GM12878 (cell line): ENCODE measurements around the gene SPATA32. TPM values are rescaled to one million over a fixed set of nuclear protein-coding genes. Genes with fewer than 3 reads are reported as not detected.

Source experiments
- ATAC-seq: fragments of 200-7000 bp; cut with Tn5 transposase; 3 replicates; pipeline ENCODE4 v1.9.1; 2020; ENCODE audit warnings: mild to moderate bottlenecking, moderate library complexity
- BruUV-seq: library from RNA; stranded (reverse); fragments of 400-500 nt; replicated peaks from 2 replicates; lab custom pipeline; 2021; lab: Mats Ljungman, UMichigan
- CTCF ChIA-PET: fragments of 300-600 bp; sonication (Branson Sonifier 250); formaldehyde crosslinking; extraction: SDS; loops from one replicate; lab custom pipeline; 2021; ENCODE audit warnings: inconsistent platforms; lab: Yijun Ruan, JAX
- POLR2A ChIA-PET: fragments of 350-600 bp; formaldehyde crosslinking; extraction: SDS; loops from one replicate; lab custom pipeline; 2021; ENCODE audit warnings: inconsistent platforms; lab: Charles Lee
- RAD21 ChIA-PET: fragments of 300-600 bp; sonication (Branson Sonifier 250); formaldehyde crosslinking; loops from one replicate; lab custom pipeline; 2023; ENCODE audit warnings: antibody characterized with exemption; ENCODE audit not compliant: unreplicated experiment; lab: Charles Lee
- SMC1A ChIA-PET: fragments of 300-600 bp; sonication (Branson Sonifier 250); formaldehyde crosslinking; loops from one replicate; lab custom pipeline; 2023; ENCODE audit not compliant: unreplicated experiment, uncharacterized antibody; lab: Charles Lee
- DNase-seq: peaks from one replicate; pipeline ENCODE4 v3.0.0-alpha.2; 2011; ENCODE audit warnings: low read depth, low spot score
- FAIRE-seq: peaks from 3 replicates; lab custom pipeline; 2011; peaks lifted over from hg19 to GRCh38; lab: Jason Lieb, UNC
- H2AFZ ChIP-seq: 2 replicates; pipeline ENCODE4 v1.6.0; 2011; ENCODE audit warnings: low read depth, low read length, control low read depth; ENCODE audit not compliant: control insufficient read depth
- H3K27ac ChIP-seq: 2 replicates; pipeline ENCODE4 v1.5.1; 2011; ENCODE audit warnings: control low read depth; ENCODE audit not compliant: control insufficient read depth, insufficient read depth
- H3K27me3 ChIP-seq, 2 experiments: replicated peaks in 1 of 2; 2 replicates each; pipeline versions ENCODE4 v1.6.0 to v1.6.1; 2011; ENCODE audit warnings: low read length in 1 of 2; ENCODE audit not compliant: control insufficient read depth in 2 of 2, insufficient read depth in 2 of 2
- H3K36me3 ChIP-seq, 2 experiments: 2 replicates each; pipeline ENCODE4 v1.5.1; 2011; ENCODE audit warnings: low read length in 1 of 2; ENCODE audit not compliant: control insufficient read depth in 2 of 2, insufficient read depth in 2 of 2
- H3K4me1 ChIP-seq: 2 replicates; pipeline ENCODE4 v1.6.1; 2011; ENCODE audit warnings: mild to moderate bottlenecking, low read length, moderate library complexity, mixed read lengths; ENCODE audit not compliant: control insufficient read depth, insufficient read depth
- H3K4me2 ChIP-seq: 2 replicates; pipeline ENCODE4 v1.6.0; 2011; ENCODE audit warnings: control low read depth; ENCODE audit not compliant: control insufficient read depth, insufficient read depth
- H3K4me3 ChIP-seq: fragments of 200-600 bp; sonication (generic); 2 replicates; pipeline ENCODE4 v1.5.1; 2016
- H3K79me2 ChIP-seq: 2 replicates; pipeline ENCODE4 v1.6.0; 2011; ENCODE audit warnings: low read length; ENCODE audit not compliant: control insufficient read depth, insufficient read depth
- H3K9ac ChIP-seq: 2 replicates; pipeline ENCODE4 v1.8.0; 2011; ENCODE audit warnings: low read length, control low read depth, mixed read lengths; ENCODE audit not compliant: control insufficient read depth, insufficient read depth
- H3K9me3 ChIP-seq: replicated peaks from 3 replicates; pipeline ENCODE4 v1.5.1; 2011; ENCODE audit warnings: mild to moderate bottlenecking, low read length; ENCODE audit not compliant: control insufficient read depth, insufficient read depth
- H4K20me1 ChIP-seq: 2 replicates; pipeline ENCODE4 v1.6.0; 2011; ENCODE audit not compliant: control insufficient read depth, insufficient read depth
- BCL3 ChIP-seq: IDR thresholded peaks from 2 replicates; pipeline ENCODE4 v1.6.1; 2011; ENCODE audit warnings: borderline replicate concordance, low read depth, mild to moderate bottlenecking, moderate library complexity, low read length; ENCODE audit not compliant: insufficient read depth, poor library complexity, severe bottlenecking
- CBFB ChIP-seq: IDR thresholded peaks from 2 replicates; pipeline ENCODE4 v1.6.1; 2016; ENCODE audit warnings: antibody characterized with exemption, low read depth
- CBX3 ChIP-seq: fragments of 200-600 bp; sonication (generic); IDR thresholded peaks from 2 replicates; pipeline ENCODE4 v1.6.1; 2016; ENCODE audit warnings: low read depth, borderline replicate concordance
- CHD1 ChIP-seq: IDR thresholded peaks from 2 replicates; pipeline ENCODE4 v1.6.1; 2012; ENCODE audit warnings: low read depth, low read length, improper control_type of control experiment
- DPF2 ChIP-seq: fragments of 450-650 bp; IDR thresholded peaks from 2 replicates; pipeline ENCODE4 v1.6.1; 2017; ENCODE audit warnings: mild to moderate bottlenecking
- GABPA ChIP-seq: IDR thresholded peaks from 2 replicates; pipeline ENCODE4 v1.6.1; 2014; ENCODE audit warnings: antibody characterized with exemption, low read depth, mild to moderate bottlenecking, inconsistent platforms
- JUND ChIP-seq: IDR thresholded peaks from 2 replicates; pipeline ENCODE4 v1.6.1; 2012; ENCODE audit warnings: low read depth, mild to moderate bottlenecking, low read length, improper control_type of control experiment, moderate library complexity
- NR2C1 ChIP-seq: fragments of 450-650 bp; IDR thresholded peaks from 2 replicates; pipeline ENCODE4 v1.6.1; 2017; ENCODE audit warnings: antibody characterized with exemption, mild to moderate bottlenecking, moderate library complexity
- NR2C2 ChIP-seq: IDR thresholded peaks from 2 replicates; pipeline ENCODE4 v1.6.1; 2011; ENCODE audit warnings: borderline replicate concordance, low read depth; ENCODE audit not compliant: control insufficient read depth, insufficient read length
- NR2F1 ChIP-seq: fragments of 450-650 bp; conservative IDR thresholded peaks from 2 replicates; pipeline ENCODE4 v1.6.1; 2017; ENCODE audit warnings: mild to moderate bottlenecking
- SIN3A ChIP-seq: IDR thresholded peaks from 2 replicates; pipeline ENCODE4 v1.6.1; 2012; ENCODE audit warnings: low read depth, low read length, improper control_type of control experiment
- SMAD1 ChIP-seq: fragments of 450-650 bp; IDR thresholded peaks from 2 replicates; pipeline ENCODE4 v1.6.1; 2018; ENCODE audit warnings: mild to moderate bottlenecking, low read depth; ENCODE audit not compliant: partially characterized antibody
- SP1 ChIP-seq: IDR thresholded peaks from one replicate; pipeline ENCODE4 v1.6.1; 2011; ENCODE audit warnings: low read depth, low read length
- SUPT20H ChIP-seq: IDR thresholded peaks from 2 replicates; pipeline ENCODE4 v1.6.1; 2011; ENCODE audit warnings: low read depth, mild to moderate bottlenecking, low read length, moderate library complexity, borderline replicate concordance; ENCODE audit not compliant: control insufficient read depth
- WGBS: methylation state at CpG from one replicate; pipeline ENCODE4 v1.1.6; 2016; ENCODE audit warnings: low lambda C conversion rate; ENCODE audit not compliant: insufficient replicate concordance, insufficient coverage; ENCODE audit errors: missing lambda C conversion rate; 5-methylcytosine and 5-hydroxymethylcytosine counted together
- in situ Hi-C: fragments of 300-500 bp; cut with MboI; formaldehyde crosslinking; loops from 9 replicates; pipeline ENCODE4 v1.14.3; 2018; ENCODE audit warnings: mixed read lengths
- intact Hi-C: fragments of 100-400 bp; cut with micrococcal nuclease; formaldehyde crosslinking; loops from one replicate; pipeline ENCODE4 v1.14.2; 2022; ENCODE audit not compliant: unreplicated experiment
- polyA plus RNA-seq, 11 experiments: library from polyadenylated mRNA; depleted of rRNA in 4 of 11; unstranded in 6 of 11; stranded (reverse) in 5 of 11; fragments of >200 nt; fragmentation: Nextera tagmentation in 4 of 11; fragmentation: Illumina TruSeq in 1 of 11; extraction: Ambion mirVana in 4 of 11; extraction: Trizol in 1 of 11; gene quantifications; 1 replicate in 1 of 11; 2 replicates in 10 of 11; pipeline versions ENCODE4 v1.2.1 to v1.2.3, GENCODE V29; 2011 to 2016; ENCODE audit warnings: inconsistent platforms in 2 of 11, missing spikeins in 2 of 11, low read depth in 1 of 11
- total RNA-seq, 4 experiments: library from RNA; depleted of rRNA in 3 of 4; stranded (reverse); fragments of >200 nt in 3 of 4; fragmentation: Illumina TruSeq in 1 of 4; extraction: Trizol in 1 of 4; gene quantifications; 2 replicates each; pipeline versions ENCODE4 v1.2.1 to v1.2.3, GENCODE V29; 2013 to 2021
- TF ChIP-seq, protein P1 (sequence below): IDR thresholded peaks from 2 replicates; pipeline ENCODE4 v1.6.1; 2012; ENCODE audit warnings: low read depth, low read length, improper control_type of control experiment
- TF ChIP-seq, protein P2 (sequence below): fragments of 450-650 bp; IDR thresholded peaks from 2 replicates; pipeline ENCODE4 v1.6.1; 2018; ENCODE audit warnings: mild to moderate bottlenecking, low read depth, moderate library complexity; ENCODE audit not compliant: partially characterized antibody
- TF ChIP-seq, protein P3 (sequence below): IDR thresholded peaks from 2 replicates; pipeline ENCODE4 v1.6.1; 2011; ENCODE audit warnings: low read depth, mild to moderate bottlenecking, low read length, moderate library complexity, borderline replicate concordance; ENCODE audit errors: extremely low read depth

Gene SPATA32
- total and polyA plus RNA-seq, 10 of the 15 experiments (the other 5 are each of a cell fraction or from before 2014, with no cell fraction given), result 0.03 to 0.35 (median 0.11) TPM; not detected in 3

GRCh38 chr17:45248132-45248957 is 13.5 kb downstream of the SPATA32 start:
- RAD21 ChIA-PET, result interaction anchor here (0.8 to 2.6 kb wide), 12 partner anchors 15 to 137 kb away, joined by 3 to 13 read pairs (median 4); partner anchors contain the start of gene MAP3K14
- ATAC-seq (peak; percentile 86), FAIRE-seq (peak; percentile 83), DNase-seq (no peak)
- H2AFZ ChIP-seq, result peak overlapping the region; percentile 61
- intact Hi-C loops, result no loop called here
- in situ Hi-C loops, result no loop called here
- POLR2A ChIA-PET, result interaction anchor here (0.6 to 3.8 kb wide), 14 partner anchors 11 to 805 kb away, joined by 3 to 18 read pairs (median 3); partner anchors contain the start of gene HEXIM1
- CTCF ChIA-PET, result interaction anchor here (0.7 to 4.8 kb wide), 11 partner anchors 11 to 137 kb away, joined by 3 to 36 read pairs (median 5); partner anchors contain the start of genes ACBD4 and FMNL1
- H3K27me3 ChIP-seq, result no peaks in the 10 kb centered on the region
- H3K79me2 ChIP-seq, result peaks cover 13% of the 10 kb centered on the region
- peak overlapping the region; percentile 89 for H3K4me3 ChIP-seq
- H3K36me3 ChIP-seq, result peaks cover 4 to 31% of the 10 kb centered on the region in 2 experiments; a peak in 3 of 4 replicates
- WGBS, result under 1% methylated on average over 21 of the region's 39 CpGs
- peaks cover 14% of the 10 kb centered on the region for H3K4me1 ChIP-seq
- no peaks in the 10 kb centered on the region for H4K20me1 ChIP-seq
- BruUV-seq, result TSS peak; percentile 55
- H3K27ac ChIP-seq, result peak overlapping the region; percentile 98
- H3K9me3 ChIP-seq, result no peaks in the 10 kb centered on the region
- peak overlapping the region; percentile 99 for H3K9ac ChIP-seq
- SMC1A ChIA-PET, result interaction anchor here (0.9 to 2.4 kb wide), 11 partner anchors 11 to 129 kb away, joined by 3 to 9 read pairs (median 4); no protein-coding TSS in a partner anchor
- peak overlapping the region; percentile 79 for H3K4me2 ChIP-seq
- peak; percentile 8 for TF ChIP-seq SP1
- no peak for TF ChIP-seq CBX3
- TF ChIP-seq JUND, result no peak
- TF ChIP-seq SMAD1, result no peak
- 0 out of 2 replicates have a peak, but pooled peaks have one; percentile 29 for TF ChIP-seq GABPA
- TF ChIP-seq, protein P1, sequence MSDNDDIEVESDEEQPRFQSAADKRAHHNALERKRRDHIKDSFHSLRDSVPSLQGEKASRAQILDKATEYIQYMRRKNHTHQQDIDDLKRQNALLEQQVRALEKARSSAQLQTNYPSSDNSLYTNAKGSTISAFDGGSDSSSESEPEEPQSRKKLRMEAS, result peak; percentile 43
- peak; percentile 41; the same call in 1 of the 2 replicates for TF ChIP-seq DPF2
- TF ChIP-seq CBFB, result peak; percentile 58; the same call in 1 of the 2 replicates
- no peak for TF ChIP-seq NR2C2
- no peak for TF ChIP-seq NR2C1
- TF ChIP-seq, protein P2, sequence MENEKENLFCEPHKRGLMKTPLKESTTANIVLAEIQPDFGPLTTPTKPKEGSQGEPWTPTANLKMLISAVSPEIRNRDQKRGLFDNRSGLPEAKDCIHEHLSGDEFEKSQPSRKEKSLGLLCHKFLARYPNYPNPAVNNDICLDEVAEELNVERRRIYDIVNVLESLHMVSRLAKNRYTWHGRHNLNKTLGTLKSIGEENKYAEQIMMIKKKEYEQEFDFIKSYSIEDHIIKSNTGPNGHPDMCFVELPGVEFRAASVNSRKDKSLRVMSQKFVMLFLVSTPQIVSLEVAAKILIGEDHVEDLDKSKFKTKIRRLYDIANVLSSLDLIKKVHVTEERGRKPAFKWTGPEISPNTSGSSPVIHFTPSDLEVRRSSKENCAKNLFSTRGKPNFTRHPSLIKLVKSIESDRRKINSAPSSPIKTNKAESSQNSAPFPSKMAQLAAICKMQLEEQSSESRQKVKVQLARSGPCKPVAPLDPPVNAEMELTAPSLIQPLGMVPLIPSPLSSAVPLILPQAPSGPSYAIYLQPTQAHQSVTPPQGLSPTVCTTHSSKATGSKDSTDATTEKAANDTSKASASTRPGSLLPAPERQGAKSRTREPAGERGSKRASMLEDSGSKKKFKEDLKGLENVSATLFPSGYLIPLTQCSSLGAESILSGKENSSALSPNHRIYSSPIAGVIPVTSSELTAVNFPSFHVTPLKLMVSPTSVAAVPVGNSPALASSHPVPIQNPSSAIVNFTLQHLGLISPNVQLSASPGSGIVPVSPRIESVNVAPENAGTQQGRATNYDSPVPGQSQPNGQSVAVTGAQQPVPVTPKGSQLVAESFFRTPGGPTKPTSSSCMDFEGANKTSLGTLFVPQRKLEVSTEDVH, result no peak
- peak; percentile 4; the same call in 1 of the 2 replicates for TF ChIP-seq SIN3A
- TF ChIP-seq BCL3, result no peak
- TF ChIP-seq SUPT20H, result no peak
- 0 out of 2 replicates have a peak, but pooled peaks have one; percentile 10 for TF ChIP-seq NR2F1
- TF ChIP-seq, protein P3, sequence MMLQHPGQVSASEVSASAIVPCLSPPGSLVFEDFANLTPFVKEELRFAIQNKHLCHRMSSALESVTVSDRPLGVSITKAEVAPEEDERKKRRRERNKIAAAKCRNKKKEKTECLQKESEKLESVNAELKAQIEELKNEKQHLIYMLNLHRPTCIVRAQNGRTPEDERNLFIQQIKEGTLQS, result no peak
- TF ChIP-seq CHD1, result 0 out of 2 replicates have a peak, but pooled peaks have one; percentile 68
